ENCODE data around the gene FBF1.

FBF1 gene

DNA sequence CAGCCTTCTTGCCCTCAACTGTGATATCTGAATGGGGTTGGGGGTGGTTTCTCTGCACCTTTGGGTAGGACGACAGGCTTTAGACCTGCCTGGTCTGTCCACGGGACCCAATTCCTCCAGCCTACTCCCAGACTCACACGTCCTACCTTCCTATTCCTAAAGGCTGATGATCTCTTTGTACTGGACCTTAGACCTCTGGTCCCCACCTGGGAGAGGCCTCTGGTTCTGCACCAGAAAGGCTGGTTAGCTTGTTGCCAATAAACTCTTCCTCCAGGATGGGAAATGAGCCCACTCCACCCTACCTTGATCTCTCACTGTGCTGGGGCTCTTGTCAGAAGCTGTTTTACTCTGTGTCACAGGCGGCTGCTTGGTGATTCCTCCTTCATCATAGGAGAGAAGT is 14.4 kb downstream of the FBF1 start:
- TF ChIP-seq, protein P1, sequence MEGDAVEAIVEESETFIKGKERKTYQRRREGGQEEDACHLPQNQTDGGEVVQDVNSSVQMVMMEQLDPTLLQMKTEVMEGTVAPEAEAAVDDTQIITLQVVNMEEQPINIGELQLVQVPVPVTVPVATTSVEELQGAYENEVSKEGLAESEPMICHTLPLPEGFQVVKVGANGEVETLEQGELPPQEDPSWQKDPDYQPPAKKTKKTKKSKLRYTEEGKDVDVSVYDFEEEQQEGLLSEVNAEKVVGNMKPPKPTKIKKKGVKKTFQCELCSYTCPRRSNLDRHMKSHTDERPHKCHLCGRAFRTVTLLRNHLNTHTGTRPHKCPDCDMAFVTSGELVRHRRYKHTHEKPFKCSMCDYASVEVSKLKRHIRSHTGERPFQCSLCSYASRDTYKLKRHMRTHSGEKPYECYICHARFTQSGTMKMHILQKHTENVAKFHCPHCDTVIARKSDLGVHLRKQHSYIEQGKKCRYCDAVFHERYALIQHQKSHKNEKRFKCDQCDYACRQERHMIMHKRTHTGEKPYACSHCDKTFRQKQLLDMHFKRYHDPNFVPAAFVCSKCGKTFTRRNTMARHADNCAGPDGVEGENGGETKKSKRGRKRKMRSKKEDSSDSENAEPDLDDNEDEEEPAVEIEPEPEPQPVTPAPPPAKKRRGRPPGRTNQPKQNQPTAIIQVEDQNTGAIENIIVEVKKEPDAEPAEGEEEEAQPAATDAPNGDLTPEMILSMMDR (IDR thresholded peaks at IDR 0.05; ENCODE audit: low read depth, low read length) = no peak
- DNase-seq (ENCODE audit: extremely low read depth, low read depth) = no peak

DNA sequence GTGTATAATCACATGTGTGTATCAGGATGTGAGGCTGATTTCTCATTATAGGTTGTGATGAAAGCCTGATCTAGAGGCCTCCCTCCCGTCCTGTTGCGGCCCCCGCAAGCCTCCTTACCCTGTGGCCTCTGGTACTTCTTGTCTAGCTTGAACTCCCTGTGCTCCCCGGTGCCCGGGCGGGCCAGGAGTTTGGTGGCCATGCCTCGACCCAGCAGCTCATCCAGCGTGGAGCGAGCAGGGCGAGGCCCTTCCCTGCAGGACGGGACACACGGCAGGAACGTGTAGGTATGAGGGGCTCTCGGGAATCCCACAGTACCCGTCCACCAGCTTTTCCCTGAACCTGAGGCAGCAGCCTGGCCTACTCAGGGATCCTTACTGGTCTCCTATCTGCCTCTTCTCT is 14.9 kb downstream of the FBF1 start:
- TF ChIP-seq, protein P1 (IDR thresholded peaks at IDR 0.05; ENCODE audit: low read depth, low read length) = no peak

DNA sequence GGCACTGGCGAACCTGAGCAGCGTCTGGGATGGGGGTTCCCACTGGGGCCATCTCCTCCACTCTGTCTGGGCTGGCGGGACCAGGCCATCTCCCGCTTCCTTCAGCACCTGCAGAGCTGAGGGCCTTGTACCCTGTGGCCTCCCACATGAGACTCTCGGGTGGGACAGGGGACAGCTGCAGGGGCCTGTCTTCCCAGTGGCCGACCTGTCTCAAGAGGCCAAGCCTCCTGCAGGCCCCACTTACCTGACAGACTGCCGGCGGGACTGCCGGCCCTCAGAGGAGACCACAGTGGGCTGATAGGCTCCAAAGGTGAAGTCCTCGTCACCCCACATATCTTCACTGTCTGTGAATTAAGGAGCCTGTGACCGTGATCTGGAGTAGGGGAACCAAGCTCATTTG is 15.7 kb downstream of the FBF1 start:
- DNase-seq (ENCODE audit: extremely low read depth, low read depth) = no peak
- TF ChIP-seq, protein P1 (IDR thresholded peaks at IDR 0.05; ENCODE audit: low read depth, low read length) = no peak

More for the DNA sequence above, 14.9 kb downstream of the FBF1 start:
- no peak for DNase-seq (ENCODE audit: extremely low read depth, low read depth)

DNA sequence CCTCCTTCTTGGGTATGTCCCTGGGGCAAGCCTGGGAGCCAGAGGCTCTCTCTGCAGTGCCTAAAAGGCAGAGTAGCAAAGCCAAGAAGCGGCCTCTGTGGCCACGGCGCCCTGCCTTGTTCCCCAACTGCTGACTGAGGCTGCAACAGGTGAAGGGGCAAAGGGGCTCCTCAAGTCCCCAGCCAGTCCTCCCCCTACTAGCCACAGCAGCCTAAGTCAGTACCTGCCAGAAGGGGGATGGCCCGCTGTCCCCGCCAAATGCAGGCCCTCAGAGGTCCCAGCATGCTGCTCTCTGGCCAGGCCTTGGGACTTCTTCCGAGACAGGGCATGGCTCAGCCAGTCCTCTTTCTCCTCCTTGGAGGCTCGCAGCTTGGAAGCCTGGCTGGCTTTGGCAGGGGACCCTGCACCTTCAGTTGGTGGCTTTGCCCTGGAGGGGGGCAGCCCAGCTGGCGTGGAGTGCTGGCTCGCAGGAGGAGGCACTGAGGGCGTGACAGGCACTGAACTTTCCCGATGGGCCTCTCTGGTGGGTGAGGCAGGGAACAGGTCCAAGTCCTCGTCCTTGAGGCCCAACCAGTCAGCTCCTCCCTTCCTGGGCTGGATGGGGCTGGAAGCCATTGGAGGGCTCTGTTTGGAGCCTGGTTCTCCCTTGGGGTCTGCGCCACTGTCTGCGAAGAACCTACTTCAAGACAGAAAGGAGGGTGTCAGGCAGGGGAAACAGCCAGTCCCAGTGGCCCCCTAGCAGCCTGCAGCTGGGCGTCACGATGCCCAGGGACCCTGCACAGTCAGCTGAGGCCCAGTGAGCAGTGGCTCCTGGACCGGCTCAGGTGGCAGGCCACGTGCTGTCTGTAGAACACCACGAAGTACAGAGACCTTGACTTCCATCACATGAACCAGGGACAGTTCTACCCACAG is 17.6 kb downstream of the FBF1 start:
- TF ChIP-seq, protein P1 (IDR thresholded peaks at IDR 0.05; ENCODE audit: low read depth, low read length) = no peak
- DNase-seq (ENCODE audit: extremely low read depth, low read depth) = no peak

DNA sequence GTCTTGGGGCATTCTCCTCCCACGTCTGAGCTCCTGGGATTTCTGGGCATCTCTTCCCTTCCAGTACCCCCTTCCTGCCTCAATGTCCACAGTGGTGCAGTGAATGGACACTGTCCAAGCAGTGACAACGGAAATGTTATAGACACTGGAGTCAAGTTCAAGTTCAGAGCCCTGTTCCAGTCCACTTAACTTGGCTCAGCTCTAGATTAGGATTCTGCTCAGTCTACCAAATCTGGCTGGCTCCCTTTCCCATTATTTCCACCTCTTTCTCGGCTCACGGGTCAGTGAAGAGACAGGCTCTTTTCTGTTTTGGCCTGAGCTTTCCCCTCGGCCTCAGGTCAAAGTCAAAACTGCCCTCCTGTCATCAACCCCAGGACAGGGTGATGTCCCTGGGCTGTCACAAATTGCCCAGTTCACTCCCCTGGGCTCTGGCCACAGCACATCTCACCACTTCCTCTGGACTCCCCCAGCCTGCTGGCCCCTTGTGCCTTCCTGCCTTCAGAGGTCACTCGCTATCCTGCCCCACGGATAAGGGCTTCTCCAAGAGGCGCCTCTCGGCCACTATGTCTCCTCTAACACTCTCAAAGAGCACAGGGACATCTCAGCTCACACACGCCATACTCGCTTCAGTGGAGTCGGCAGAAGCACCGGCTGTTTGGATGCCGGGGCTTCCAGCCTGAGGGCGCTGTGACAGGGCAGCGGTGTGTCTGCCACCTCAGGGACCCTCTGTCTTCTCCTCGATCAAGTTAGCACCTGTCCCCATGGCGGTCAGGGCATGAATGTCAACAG is 18.5 kb downstream of the FBF1 start:
- no peak for DNase-seq (ENCODE audit: extremely low read depth, low read depth)
- TF ChIP-seq, protein P1 (IDR thresholded peaks at IDR 0.05; ENCODE audit: low read depth, low read length) = no peak

DNA sequence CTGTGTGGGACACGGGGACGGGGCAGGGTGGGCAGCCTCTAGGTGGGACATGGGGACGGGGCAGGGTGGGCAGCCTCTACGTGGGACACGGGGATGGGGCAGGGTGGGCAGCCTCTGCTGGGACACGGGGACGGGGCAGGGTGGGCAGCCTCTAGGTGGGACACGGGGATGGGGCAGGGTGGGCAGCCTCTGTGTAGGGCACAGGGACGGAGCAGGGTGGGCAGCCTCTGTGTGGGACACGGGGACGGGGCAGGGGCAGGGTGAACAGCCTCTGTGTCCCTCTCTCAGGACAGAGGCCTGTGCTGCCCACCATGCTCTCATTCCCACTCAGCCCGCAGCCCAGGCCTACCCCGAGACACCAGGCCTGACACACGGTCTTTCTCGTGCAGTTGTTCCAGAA is 19.2 kb downstream of the FBF1 start:
- TF ChIP-seq, protein P1 (IDR thresholded peaks at IDR 0.05; ENCODE audit: low read depth, low read length) = no peak
- no peak for DNase-seq (ENCODE audit: extremely low read depth, low read depth)

DNA sequence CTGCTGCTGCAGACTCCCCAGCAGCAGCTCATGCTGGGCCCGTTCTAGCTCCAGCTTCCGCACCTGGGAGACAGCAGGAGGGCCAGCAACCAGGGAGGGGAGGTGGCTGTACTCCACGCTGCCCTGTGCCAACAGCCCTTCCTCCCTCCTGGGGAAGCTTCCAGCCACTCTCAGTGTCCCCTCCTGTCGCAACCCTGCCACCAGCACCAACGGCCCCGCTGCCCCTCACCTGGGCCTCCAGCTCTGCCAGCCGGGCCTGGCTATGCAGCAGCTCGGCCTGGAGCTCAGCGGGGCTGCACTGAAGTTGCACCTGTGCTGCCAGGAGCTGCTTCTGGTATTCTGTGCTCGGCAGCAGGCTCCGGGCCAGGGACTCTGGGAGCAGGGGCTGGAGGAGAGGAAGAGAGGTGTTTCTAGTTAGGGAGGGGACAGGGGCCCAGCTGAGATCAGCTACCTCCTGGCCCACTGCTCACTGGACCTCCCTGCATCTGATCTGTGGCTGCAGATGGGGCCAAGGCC is 20.7 kb downstream of the FBF1 start:
- DNase-seq (ENCODE audit: extremely low read depth, low read depth) = no peak
- TF ChIP-seq, protein P1 (IDR thresholded peaks at IDR 0.05; ENCODE audit: low read depth, low read length) = no peak

Measured in AG09319 (cell line).